Measurements from ENCODE around the gene NLRP5.

DNA sequence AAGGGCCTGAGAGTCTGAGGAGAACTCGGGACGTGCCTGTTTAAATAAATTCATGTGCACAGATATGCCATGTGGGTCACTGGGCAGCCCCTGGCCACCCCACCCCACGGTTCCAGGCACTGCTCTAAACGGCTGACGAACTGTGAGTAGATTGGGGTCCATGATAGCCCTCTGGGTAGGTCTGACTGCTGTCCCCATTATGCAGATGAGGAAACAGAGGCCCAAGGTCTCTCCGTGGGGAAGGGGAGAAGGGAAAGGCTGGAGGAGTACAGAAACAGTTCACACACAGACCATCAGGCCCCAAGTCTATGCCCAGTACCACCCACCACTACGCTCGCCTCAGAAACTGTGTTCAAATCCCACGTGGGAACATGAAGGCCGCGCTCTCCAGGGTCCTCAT lies 120.4 kb downstream of the NLRP5 start:
- TF ChIP-seq SIX5 (IDR thresholded peaks at IDR 0.05; ENCODE audit: low read depth, low read length), result no peak
- no peak for TF ChIP-seq TAF7 (optimal IDR thresholded peaks at IDR 0.05; ENCODE audit: borderline replicate concordance, low read depth, low read length)
- TF ChIP-seq EP300 (IDR thresholded peaks at IDR 0.05; ENCODE audit: borderline replicate concordance in 1 of 2, low read depth in 2 of 2, low read length in 2 of 2), result no peak
- peak; percentile 54; the same call in 1 of the 2 replicates for TF ChIP-seq KDM1A (IDR thresholded peaks at IDR 0.05; ENCODE audit: borderline replicate concordance, low read length)
- no peak for TF ChIP-seq CTCF (IDR thresholded peaks at IDR 0.05; ENCODE audit: control extremely low read depth in 1 of 3, insufficient read depth in 1 of 3, low read depth in 1 of 3, low read length in 3 of 3)
- TF ChIP-seq POLR2AphosphoS5 (IDR thresholded peaks at IDR 0.05; ENCODE audit: low read depth, low read length), result no peak
